B cell (primary cell): ENCODE data around the gene APCDD1L.
"Not testable (repeated sequence)": the region's sequence is repeated elsewhere in the genome, so short reads cannot be mapped to it uniquely, and the experiment has no call there.

ENCODE experiments used
- EZH2 ChIP-seq: IDR thresholded peaks from 2 replicates; pipeline ENCODE4 v1.6.1; 2012; ENCODE audit warnings: borderline replicate concordance, low read depth, mild to moderate bottlenecking, moderate library complexity, low read length; ENCODE audit not compliant: insufficient read depth, poor library complexity, severe bottlenecking
- TF ChIP-seq, protein P1 (sequence below): fragments of 200-600 bp; IDR thresholded peaks from one replicate; pipeline ENCODE4 v1.8.0; 2022; ENCODE audit warnings: antibody characterized with exemption, mild to moderate bottlenecking

DNA sequence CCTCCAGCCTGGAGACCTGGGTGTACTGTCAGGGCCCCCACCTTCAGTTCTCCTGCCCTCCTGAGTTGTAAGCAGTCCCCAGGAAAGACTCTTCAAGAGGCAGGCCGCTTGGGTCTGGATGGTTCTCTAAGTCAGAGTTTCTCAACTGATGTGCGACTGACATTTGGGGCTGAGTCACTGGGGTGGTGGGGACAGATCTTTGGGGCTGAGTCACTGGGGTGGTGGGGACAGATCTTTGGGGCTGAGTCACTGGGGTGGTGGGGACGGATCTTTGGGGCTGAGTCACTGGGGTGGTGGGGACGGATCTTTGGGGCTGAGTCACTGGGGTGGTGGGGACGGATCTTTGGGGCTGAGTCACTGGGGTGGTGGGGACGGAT lies 26.8 kb upstream of the APCDD1L start:
- not testable (repeated sequence) for TF ChIP-seq EZH2
- TF ChIP-seq, protein P1, sequence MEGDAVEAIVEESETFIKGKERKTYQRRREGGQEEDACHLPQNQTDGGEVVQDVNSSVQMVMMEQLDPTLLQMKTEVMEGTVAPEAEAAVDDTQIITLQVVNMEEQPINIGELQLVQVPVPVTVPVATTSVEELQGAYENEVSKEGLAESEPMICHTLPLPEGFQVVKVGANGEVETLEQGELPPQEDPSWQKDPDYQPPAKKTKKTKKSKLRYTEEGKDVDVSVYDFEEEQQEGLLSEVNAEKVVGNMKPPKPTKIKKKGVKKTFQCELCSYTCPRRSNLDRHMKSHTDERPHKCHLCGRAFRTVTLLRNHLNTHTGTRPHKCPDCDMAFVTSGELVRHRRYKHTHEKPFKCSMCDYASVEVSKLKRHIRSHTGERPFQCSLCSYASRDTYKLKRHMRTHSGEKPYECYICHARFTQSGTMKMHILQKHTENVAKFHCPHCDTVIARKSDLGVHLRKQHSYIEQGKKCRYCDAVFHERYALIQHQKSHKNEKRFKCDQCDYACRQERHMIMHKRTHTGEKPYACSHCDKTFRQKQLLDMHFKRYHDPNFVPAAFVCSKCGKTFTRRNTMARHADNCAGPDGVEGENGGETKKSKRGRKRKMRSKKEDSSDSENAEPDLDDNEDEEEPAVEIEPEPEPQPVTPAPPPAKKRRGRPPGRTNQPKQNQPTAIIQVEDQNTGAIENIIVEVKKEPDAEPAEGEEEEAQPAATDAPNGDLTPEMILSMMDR = not testable (repeated sequence)
